IPS DF 4.7 (cell line): ENCODE results near the gene FHL1.
"Not testable (repeated sequence)": the region's sequence is repeated elsewhere in the genome, so short reads cannot be mapped to it uniquely, and the experiment has no call there.

Experiments used
- DNase-seq: peaks from one replicate; pipeline ENCODE4 v3.0.0-alpha.2; 2013; ENCODE audit warnings: low spot score; ENCODE audit errors: extremely low read depth

The FHL1 gene

GRCh38 chrX:136146614-136147314 lies 569 bp upstream of the FHL1 start:
- no peak for DNase-seq

GRCh38 chrX:136147976-136148375 lies 643 bp downstream of the FHL1 start:
- no peak for DNase-seq

DNA sequence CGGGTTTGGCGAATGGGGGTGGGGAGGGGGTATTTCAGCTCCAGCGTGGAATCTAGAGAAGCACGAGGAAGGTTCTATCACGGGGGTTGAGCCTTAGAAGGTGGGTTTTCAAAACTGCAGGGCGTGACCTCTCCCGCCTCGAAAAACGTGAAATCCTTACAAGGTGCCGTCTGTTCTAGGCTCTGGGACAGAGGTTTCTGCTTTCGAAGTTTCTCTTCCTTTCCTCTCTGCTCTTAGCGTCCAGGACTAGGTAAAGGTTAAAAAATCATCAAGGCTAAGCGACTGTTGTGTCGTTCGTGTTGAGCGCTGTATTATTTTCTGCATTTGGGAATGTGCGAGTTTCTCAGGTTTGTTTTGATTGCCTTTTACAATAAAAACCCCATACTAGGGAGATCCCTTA lies 1.1 kb downstream of the FHL1 start:
- DNase-seq = no peak

DNA sequence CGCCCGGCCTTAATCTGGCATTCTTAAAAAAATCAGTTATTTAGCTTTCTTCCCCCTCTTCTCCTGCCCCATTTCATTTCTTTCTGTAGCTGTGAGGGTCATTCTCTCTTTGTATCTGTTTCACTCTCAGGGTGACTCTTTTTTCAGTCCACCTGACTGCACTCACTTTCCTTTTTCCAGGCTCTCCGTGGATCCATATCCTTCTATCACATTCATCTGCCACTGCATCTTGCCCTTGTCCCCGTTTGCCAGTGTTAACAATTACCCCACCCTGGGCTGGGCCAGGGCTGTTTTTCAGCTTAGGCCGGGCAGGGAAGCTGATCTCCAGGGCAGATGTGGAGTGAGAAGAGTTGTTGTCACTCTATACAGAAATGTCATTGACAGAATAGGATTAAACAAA lies 7.7 kb downstream of the FHL1 start:
- no peak for DNase-seq

DNA sequence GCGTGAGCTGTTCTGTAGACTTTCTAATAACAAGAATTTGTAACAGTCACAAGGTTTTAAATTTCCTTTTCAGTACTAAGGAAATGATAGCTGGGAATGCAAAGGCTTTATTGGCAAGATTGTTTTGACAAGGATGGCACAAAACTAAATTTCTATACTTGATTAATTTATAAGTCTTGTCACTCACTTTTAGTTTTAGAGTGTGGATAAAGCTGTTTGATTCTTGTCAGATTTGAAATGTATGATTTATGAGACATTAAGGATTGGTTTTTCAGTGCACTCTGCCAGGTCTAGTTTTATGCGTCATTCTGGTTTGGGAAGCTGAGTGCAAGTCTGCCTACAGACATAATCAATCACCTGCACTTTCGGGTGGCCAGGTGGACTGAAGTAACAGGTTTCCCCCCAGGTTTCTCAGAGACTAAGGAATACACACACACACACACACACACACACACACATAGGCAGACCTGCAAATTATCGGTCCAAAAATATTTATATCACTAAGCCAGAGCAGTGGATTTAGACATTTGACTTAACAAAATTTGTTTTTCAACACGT lies 9.3 kb downstream of the FHL1 start:
- no peak for DNase-seq

GRCh38 chrX:136157187-136157586 lies 9.9 kb downstream of the FHL1 start:
- no peak for DNase-seq

DNA sequence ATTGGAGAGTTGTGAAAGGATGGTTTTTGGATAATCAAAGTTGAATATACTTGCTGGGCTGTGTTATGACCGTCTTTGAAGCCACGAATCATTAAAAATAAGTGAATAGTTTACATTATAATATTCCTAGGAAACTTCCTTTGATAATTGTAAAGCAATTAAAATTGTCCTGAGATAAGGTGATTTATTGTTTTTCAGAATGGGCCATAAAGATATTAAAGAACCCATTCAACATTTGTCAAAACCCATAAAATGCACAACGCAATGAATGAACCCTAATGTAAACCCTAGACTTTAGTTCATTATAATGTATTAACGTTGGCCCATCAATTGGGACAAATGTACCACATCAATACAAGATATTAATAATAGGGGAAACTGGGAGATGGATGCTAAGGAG lies 11.4 kb downstream of the FHL1 start:
- DNase-seq = no peak

DNA sequence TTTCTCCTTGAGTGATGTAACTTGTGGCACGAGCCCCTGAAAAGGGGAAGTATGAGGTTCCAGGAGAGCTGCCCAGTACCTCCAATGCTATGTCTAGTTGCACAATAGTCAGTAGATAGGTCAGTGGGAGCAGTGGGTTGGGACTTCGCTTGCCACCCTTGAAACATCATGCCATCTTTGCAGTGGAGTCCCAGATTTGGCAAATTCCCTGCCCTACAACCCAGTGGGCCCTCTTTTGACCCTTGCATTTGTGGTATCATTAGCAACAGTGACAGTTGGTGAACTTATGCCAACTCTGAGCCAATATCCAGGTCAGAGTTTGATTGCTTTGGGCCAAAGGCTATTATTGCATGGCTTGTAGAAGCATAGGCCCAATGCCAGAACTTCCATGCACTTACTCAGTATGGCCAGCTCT lies 12.3 kb downstream of the FHL1 start:
- DNase-seq = no peak

DNA sequence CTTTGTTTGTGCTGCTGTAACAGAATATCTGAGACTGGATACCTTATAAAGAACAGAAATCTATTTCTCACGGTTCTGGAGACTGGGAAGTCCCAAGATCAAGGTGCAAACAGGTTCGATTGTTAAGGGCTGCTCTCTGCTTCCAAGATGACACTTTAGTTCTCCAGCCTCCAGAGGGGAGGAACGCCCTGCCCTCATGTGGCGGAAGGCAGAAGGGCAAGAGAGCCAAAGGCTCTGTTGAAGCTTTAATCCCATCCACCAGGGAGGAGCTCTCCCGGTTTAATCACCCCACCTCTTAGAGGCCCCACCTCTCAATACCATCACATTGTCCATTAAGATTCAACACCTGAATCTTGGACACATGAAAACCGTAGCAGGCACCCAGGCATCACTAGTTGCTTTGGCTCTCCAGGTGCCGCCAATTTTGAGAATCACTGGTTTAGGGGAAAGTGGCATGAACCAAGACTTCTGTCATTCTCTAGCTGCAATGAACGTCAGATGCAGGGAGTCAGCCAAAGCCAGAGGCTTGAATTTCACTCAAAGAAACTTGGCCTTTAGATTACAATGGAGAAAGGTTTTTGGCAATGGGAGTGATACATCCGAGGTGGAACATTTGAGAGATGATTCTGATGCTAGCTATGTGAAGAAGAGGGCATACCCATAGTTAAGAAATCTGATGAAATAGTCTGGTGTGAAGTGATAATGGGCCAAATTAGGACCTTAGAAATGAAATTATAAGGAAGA lies 15.7 kb downstream of the FHL1 start:
- DNase-seq = no peak

DNA sequence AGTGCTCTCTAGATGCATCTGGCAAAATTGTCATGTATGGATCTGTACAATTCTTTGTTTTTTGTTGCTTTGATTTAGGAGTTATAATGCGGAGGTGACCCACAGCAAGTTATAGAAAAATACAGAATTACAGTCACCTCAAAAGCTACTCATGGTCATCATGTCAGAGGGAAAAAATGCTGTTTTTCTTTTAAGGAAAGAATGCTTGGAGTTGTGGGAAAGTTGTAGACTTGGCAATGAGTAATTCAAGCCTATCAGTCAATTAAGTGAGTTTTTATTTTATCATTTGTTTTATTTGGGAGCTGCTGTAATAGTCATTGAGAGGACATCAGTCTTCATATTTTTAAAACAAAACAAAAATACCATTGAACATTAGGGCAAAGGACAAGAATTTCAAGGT lies 16.4 kb downstream of the FHL1 start:
- DNase-seq = no peak

GRCh38 chrX:136165406-136165805 lies 18.1 kb downstream of the FHL1 start:
- DNase-seq = no peak

GRCh38 chrX:136166221-136166855 lies 19.0 kb downstream of the FHL1 start:
- DNase-seq = no peak

GRCh38 chrX:136167989-136168388 lies 20.7 kb downstream of the FHL1 start:
- DNase-seq = not testable (repeated sequence)

GRCh38 chrX:136168929-136169735 lies 21.8 kb downstream of the FHL1 start:
- no peak for DNase-seq

DNA sequence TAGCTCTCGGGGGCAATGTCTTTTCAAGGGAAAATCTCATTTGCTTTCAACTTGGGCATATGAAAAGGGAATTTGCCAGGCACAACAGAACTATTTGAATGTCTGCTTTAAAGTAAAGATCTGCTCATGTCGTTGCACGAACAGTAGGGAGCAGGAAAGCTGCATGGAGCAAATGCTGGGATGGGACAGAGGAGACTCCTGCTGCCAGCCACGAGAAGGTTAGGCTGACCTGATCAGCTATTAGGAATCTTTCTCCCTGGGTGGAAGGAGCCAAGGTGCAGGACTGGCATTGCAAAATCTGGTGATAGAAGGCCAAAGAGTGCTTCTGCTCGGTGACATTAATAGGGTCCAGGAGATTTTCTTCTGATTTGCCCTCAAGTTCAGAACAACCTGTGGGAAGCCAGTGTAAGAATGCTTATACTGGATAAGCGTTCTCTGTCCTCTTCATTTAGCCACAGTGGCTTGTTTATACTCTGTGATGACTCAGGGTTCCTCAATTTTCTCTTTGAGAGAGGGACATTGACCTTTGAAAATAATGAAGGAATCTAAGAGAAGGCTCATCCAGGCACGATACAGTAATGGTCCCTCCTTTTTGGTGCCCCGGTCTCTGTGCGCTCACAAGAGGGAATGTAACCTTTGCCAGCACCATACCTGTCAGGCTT lies 22.9 kb downstream of the FHL1 start:
- DNase-seq = no peak

GRCh38 chrX:136171420-136171819 lies 24.1 kb downstream of the FHL1 start:
- DNase-seq = no peak

DNA sequence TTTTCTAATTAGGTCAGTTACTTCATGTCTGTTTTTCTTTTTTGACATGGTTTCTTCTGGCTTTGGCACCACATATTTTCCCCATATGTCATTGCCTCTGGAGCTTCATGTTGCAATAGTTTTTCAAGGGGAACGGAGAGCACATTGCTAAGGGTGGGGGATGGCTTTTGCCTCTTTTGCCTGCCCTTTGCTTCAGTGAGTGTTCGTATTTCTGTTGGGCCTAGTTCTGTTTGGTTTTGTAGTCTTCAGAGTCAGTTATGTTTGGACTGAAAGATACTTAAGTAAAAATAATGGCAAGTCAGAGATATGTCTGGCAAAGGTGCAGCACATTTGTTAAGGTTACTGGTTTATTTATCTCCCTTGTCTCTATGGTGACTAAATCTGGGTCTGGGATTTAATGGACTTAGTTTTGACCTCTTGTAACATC lies 29.1 kb downstream of the FHL1 start:
- DNase-seq = no peak

GRCh38 chrX:136179133-136179532 lies 31.8 kb downstream of the FHL1 start:
- no peak for DNase-seq

DNA sequence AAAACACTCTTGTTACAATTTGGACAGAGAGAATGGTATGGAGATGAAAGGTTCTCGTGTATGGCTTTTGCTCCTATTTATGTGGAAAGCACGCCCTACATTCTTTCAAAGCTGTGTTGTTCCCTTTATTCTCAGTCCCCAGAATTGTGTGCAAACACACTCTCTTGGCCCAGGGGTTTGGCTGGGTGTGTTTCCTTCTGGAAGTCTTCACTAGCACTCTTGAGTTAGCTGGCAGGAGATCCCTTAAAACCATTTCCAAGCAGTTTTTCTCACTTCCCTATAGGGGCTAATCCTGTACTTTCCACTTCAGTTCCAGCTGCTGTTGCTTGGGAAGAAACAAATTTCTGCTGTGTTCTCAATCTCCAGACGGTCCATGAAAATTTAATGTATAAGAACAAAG lies 35.1 kb downstream of the FHL1 start:
- no peak for DNase-seq

GRCh38 chrX:136183172-136183571 lies 35.8 kb downstream of the FHL1 start:
- no peak for DNase-seq

DNA sequence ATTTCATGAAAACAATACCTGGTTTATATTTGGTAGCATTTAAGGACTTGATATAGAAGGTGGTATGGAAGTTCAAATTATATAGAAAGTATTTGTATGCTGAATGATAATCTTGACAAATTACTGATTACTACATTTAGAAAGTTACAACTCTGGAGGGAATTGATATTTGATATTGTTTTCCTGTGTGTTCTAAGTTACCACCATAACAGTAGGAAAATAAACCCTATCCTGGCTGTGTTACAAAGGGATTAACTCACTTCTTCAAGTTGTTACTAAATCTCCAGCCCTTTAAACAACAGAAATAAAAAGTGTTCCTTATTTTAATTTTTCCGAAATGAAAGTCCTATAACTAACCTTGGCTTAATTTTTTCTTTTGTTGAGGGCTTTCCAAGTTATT lies 36.6 kb downstream of the FHL1 start:
- no peak for DNase-seq
